Right hindlimb (tissue), 1 donor: ENCODE results near the gene IER3IP1.
"Not testable (repeated sequence)": the region's sequence is repeated elsewhere in the genome, so short reads cannot be mapped to it uniquely, and the experiment has no call there.

Source experiments
- DNase-seq: peaks from one replicate; pipeline ENCODE4 v3.0.0-alpha.2; 2018

IER3IP1 gene

GRCh38 chr18:47158404-47158803 lies 17.8 kb downstream of the IER3IP1 start:
- DNase-seq: not testable (repeated sequence)

DNA sequence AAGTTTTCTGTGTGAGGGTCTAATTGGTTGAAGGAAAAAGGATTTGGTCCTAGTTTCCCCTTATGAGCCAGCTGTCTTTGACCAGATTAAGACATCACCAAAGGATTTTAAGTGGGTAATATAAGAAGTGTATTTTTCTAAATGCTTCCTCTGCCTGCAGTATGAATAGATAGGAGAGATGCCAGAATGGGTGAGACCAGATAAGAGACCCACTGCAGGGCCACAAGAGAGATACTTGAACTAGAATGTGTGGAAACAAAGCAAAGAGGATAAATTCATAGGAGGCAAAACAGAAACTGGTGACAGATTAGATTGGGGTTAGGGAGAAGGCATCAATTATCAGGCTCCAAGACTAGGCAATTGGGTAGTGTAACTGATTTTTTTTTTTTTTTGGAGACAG lies 24.7 kb downstream of the IER3IP1 start:
- no peak for DNase-seq

- DNase-seq: no peak
Measured at GRCh38 chr18:47150824-47151366, 25.3 kb downstream of the IER3IP1 start.

DNA sequence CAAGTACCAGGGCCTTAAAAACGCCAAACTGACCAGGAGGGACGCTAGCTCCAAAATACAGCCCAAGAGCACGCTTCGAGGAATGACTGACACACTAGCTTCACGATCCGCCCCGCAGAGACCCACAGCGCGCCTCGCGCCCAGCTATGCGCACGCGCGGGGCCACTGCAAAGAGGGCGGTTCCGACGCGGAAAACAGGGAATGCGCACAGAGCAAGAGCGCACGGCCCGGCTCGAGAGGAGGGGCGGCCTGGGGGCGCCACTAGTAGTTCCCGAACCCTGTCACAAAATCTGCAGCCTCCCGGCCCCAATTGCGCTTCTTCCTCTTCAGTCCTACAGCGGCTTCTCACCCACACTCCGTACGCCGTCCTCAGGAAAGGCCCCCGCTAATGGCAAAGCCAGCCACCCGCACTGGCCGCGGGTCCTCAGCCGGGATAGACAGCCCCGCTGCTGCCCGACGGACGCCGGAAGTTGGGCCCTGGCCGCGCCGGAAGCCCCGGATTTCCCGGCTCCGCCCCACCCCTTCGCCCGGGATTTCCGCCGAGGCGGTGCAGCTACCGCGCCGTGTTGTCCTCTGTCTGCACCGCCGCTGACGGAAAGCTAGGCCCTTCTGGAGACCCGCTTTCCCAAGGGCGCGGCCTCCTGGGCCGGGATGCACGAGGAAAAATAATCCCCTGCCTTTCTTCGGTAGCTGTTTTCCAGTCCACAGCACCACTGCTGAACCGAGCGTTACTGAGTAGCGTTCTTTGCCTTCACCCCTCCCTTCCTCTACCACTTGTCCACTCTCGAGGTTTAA lies 25.9 kb downstream of the IER3IP1 start, which contains the start of gene HDHD2:
TSS of gene HDHD2 (minus strand) at position 472 of the 795 bp plus-strand sequence. CDS start 14,061 bp downstream, outside the sequence.
- DNase-seq: peak; percentile 92

- DNase-seq: no peak
Measured at GRCh38 chr18:47149457-47150028, 26.6 kb downstream of the IER3IP1 start.

DNA sequence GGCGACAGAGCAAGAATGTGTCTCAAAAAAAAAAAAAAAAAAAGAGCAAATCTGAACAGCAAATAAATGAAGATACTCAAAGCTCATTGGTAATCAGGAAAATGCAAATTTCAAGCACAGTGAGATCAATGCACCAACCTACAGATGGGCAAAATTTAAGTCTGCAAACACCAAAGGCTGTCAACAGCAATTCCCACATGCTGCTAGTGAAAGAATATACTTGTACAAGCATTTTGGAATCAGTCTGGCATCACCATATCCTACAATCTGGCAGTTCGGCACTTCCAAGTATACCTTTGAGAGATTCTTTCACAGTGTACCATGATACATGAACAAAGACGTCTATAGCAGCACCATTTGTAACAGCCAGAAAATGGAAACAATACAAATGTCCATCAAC lies 30.0 kb downstream of the IER3IP1 start:
- no peak for DNase-seq

DNA sequence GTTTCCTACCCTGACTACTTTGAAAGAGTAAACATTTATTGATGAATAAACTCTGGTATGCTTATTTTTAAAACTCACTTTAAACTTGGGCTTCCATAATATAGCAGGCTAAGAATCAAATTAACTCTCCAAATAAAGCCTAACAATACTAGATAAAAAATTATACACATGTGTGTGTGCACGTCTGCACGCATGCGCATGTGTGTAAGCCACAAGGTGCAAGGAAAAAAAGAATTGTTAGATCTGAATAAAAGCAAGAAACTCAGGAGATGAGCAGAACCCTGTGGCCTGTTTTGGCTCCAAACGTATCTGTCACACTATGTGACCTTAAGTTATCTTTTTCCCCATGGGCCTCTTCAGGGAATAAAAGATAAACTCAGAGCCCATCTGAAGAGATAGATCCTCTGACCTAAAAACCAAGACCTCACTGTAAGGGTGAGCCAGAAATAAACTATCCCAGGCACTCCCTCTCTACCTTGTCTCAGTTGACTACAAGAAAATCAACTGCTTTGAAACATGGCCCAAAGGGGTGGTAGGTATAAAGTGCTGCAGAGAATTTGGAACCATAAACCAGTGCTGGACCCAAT lies 32.2 kb downstream of the IER3IP1 start:
- DNase-seq: no peak

GRCh38 chr18:47143153-47143552 lies 33.0 kb downstream of the IER3IP1 start:
- no peak for DNase-seq

DNA sequence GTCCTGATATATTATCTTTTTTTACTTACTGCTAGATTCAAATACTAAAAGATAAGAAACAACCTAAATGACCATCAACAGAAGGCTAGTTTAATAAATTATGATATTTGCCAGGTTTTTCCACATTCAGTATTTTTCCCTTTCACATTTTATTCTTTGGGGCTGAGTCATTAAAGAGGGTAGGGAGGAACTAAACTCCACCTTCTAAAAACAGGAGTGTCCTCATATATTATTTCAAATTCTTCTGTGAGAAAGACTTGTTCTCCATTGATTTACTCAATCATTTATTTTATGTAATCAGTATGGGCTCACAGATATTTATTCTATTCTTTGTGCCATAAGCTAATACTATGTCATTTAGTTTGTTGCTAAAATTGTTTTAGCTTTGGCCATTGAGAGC lies 34.9 kb downstream of the IER3IP1 start:
- no peak for DNase-seq

DNA sequence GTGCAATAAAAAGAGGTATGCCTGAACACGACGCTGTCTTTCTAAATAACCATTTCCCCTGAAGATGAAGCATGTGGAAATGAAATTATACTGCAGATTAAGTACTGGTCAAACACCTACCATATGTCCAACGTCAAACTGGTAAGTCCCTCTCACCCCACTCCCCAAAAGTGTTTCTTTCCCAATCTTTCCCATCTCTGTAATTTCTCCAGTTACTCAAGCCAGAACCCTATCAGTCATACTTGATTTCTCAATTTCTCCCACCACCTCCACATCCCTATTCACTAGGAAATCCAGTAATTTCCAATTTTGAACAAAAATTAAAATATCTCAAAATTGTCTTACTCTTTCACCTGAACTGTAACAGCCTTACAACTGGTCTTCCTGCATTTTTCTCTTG lies 55.0 kb downstream of the IER3IP1 start:
- DNase-seq: no peak

DNA sequence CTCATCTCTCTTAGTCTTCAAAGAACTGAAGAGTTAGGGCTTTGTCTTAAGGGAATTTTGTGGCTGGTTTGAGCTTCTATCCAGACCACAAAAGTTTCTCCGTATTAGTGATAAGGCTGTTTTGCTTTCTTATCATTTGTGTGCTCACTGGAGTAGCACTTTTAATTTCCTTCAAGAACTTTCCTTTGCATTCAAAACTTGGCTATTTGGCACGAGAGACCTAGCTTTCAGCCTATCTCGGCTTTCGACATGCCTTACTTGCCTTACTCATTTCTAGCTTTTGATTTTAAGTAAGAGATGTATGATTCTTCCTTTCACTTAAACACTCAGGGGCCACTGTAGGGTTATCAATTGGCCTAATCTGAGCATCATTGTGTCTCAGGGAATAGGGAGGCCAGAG lies 55.7 kb downstream of the IER3IP1 start:
- no peak for DNase-seq

DNA sequence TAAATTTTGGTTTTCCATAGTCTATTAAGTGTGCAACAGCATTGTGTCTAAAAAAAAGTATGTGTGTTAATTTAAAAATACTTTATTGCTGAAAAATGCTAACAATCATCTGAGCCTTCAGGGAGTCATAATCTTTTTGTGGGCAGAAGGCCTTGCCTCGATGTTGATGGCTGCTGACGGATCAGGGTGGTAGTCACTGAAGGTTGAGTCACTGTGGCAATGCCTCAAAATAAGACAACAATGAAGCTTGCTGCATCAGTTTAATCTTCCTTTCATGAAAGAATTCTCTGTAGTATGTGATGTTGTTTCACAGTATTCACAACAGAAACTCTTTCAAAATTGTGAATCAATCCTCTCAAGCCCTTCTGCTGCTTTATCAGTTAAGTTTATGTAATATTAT lies 57.2 kb downstream of the IER3IP1 start:
- DNase-seq: no peak

DNA sequence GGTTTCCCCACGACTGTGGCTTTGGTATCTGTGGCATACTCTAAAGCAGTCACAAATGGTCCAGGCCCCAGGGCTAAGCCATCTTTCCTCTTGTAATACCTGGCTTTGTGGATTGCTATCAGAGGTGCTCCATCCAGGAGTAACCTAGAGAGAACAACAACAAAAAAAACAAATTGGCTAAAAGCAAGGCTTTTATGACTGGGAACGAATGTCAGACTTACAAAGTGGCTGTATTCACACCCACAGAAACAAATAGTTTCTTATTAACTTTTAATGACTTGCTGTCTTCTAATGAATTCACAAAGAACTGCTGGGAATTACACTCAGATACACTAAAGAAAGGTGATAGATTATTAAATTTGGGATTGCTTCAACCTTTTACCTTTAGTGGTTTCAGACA lies 61.0 kb downstream of the IER3IP1 start:
- DNase-seq: no peak

DNA sequence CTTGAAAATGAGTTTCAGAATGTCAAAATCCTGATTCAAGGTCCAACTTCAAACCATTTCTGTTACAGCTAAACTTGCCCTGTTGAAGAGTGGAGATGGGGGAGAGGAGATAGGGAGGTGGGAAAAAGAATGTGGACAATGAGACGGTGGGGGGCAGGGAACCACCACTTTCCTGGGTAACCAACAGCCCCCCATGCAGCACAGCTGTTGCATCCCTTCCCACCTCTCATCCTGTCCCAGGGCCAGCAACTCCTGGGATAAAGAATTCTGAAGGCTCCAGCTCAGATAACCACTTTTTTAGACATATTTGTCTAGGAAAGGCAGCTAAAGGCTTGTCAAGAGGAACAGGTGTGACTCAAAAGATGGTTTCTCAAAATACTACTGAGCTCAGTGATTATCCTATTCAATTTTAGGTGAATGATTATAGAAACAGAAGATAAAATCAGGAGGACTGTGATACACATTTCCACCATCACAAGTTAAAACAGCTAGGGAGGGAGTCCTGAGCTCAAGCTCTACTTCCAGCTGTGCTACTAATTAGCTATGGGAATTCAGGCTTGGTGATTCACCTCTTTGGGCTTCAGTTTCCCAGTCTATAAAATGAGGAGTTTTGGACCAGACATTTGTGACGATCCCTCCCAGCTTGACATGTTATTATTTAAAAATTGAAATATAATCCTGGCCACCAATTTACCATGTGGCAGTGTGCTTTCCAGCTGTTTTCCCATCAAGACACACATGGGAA lies 62.2 kb downstream of the IER3IP1 start:
- no peak for DNase-seq

GRCh38 chr18:47110492-47111274 lies 65.5 kb downstream of the IER3IP1 start:
- no peak for DNase-seq

GRCh38 chr18:47109720-47110119 lies 66.4 kb downstream of the IER3IP1 start:
- no peak for DNase-seq

GRCh38 chr18:47108998-47109405 lies 67.2 kb downstream of the IER3IP1 start:
- no peak for DNase-seq

DNA sequence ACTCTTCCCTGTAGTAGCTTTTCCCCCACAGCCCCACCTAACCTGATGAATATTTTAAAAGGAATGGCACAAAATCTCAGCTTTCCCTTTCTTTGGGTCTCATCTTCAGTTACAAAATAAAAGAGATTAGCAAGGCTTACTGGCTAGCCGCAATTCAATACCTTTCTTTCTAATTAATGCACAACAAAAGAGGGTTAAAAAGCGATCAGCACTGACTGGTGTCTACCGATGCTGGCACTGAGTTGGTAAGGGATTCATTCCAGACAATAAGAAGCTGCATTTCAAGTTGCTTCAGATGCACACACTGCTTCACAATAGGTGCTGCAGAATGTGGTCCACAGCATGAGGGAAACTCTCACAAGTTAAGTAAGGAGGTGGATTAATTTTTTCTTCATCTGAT lies 67.8 kb downstream of the IER3IP1 start:
- no peak for DNase-seq
